Inferior parietal cortex (tissue), 1 donor: ENCODE data around the gene CDC34.

Experiments used
- DNase-seq: peaks from one replicate; pipeline ENCODE4 v3.0.0-alpha.2; 2016; ENCODE audit errors: extremely low spot score

Gene CDC34

GRCh38 chr19:588741-589692, 57.5 kb downstream of the CDC34 start:
- no peak for DNase-seq

- no peak for DNase-seq
Observed at GRCh38 chr19:589693-590395, 58.3 kb downstream of the CDC34 start, which contains the start of gene HCN2. Gene HCN2, plus strand, starts transcription at chr19:589881. Its CDS starts 65 bp downstream, at chr19:589946.

- no peak for DNase-seq
Observed at GRCh38 chr19:590396-590745, 58.8 kb downstream of the CDC34 start.

GRCh38 chr19:590750-591098, 59.2 kb downstream of the CDC34 start:
- DNase-seq, result no peak

GRCh38 chr19:591099-591958, 59.8 kb downstream of the CDC34 start:
- no peak for DNase-seq
